Measurements from ENCODE around the gene MEI1.

MEI1 gene

GRCh38 chr22:41840216-41840615 is 140.9 kb downstream of the MEI1 start:
- no peak for DNase-seq (ENCODE audit: low read depth, low spot score)

- DNase-seq (ENCODE audit: low read depth, low spot score), result no peak
Observed at GRCh38 chr22:41841085-41841712, 141.9 kb downstream of the MEI1 start.

- DNase-seq (ENCODE audit: low read depth, low spot score), result no peak
Observed at GRCh38 chr22:41842996-41843970, 144.0 kb downstream of the MEI1 start.

GRCh38 chr22:41844036-41844435 is 144.7 kb downstream of the MEI1 start:
- no peak for DNase-seq (ENCODE audit: low read depth, low spot score)

GRCh38 chr22:41844513-41844912 is 145.2 kb downstream of the MEI1 start:
- DNase-seq (ENCODE audit: low read depth, low spot score), result no peak

- no peak for DNase-seq (ENCODE audit: low read depth, low spot score)
Observed at GRCh38 chr22:41845380-41846267, 146.3 kb downstream of the MEI1 start.

- no peak for DNase-seq (ENCODE audit: low read depth, low spot score)
Observed at GRCh38 chr22:41846268-41846987, 147.1 kb downstream of the MEI1 start.

- DNase-seq (ENCODE audit: low read depth, low spot score), result no peak
Observed at GRCh38 chr22:41847300-41847699, 148.0 kb downstream of the MEI1 start.

GRCh38 chr22:41848468-41848867 is 149.2 kb downstream of the MEI1 start:
- DNase-seq (ENCODE audit: low read depth, low spot score), result no peak

Measured in smooth muscle cell of the brain vasculature (primary cell).